OCI-LY7 (cell line): ENCODE results near the gene MAST2.

Experiments
- CTCF ChIP-seq: fragments of 200-600 bp; sonication (generic); conservative IDR thresholded peaks from 2 replicates; pipeline ENCODE4 v1.5.1; 2014; ENCODE audit warnings: mild to moderate bottlenecking, antibody characterized with exemption, low read length, moderate library complexity, mixed read lengths
- EZH2phosphoT487 ChIP-seq: fragments of 200-600 bp; sonication (generic); IDR thresholded peaks from 2 replicates; pipeline ENCODE4 v1.6.1; 2018; ENCODE audit warnings: low read depth, borderline replicate concordance, mild to moderate bottlenecking, mixed run types, antibody characterized with exemption, low read length, moderate library complexity, mixed read lengths

- TF ChIP-seq CTCF (no peak), EZH2phosphoT487 (no peak)
Observed at GRCh38 chr1:45877264-45877663, 73.9 kb downstream of the MAST2 start.
